ENCODE data around the gene CUL7.

GRCh38 chr6:43026365-43026764 is 27.3 kb downstream of the CUL7 start:
- TF ChIP-seq CTCF (IDR thresholded peaks at IDR 0.05): no peak
- TF ChIP-seq POLR2A (IDR thresholded peaks at IDR 0.05): no peak
